HepG2 (cell line): ENCODE data around the gene SUN5. TPM values are rescaled to one million over a fixed set of nuclear protein-coding genes. Genes with fewer than 3 reads are reported as not detected.

Experiments
- DPF2 ChIP-seq: sonication (generic); formaldehyde crosslinking; IDR thresholded peaks from 2 replicates; pipeline ENCODE4 v1.4.0; 2020; ENCODE audit warnings: mild to moderate bottlenecking, low read depth, missing genetic modification reagents, borderline replicate concordance
- FOXP4 ChIP-seq: sonication (generic); formaldehyde crosslinking; IDR thresholded peaks from 2 replicates; pipeline ENCODE4 v1.4.0; 2020; ENCODE audit warnings: missing genetic modification reagents
- GMEB2 ChIP-seq: IDR thresholded peaks from 2 replicates; pipeline ENCODE4 v1.6.1; 2016; ENCODE audit warnings: missing biosample characterization, missing genetic modification reagents, low read depth
- NFATC3 ChIP-seq: sonication (generic); formaldehyde crosslinking; IDR thresholded peaks from 2 replicates; pipeline ENCODE4 v1.5.1; 2020; ENCODE audit warnings: mild to moderate bottlenecking, missing genetic modification reagents
- RERE ChIP-seq: IDR thresholded peaks from 2 replicates; pipeline ENCODE4 v1.6.1; 2016; ENCODE audit warnings: low read depth, missing genetic modification reagents, missing compliant biosample characterization
- SP5 ChIP-seq: IDR thresholded peaks from 2 replicates; pipeline ENCODE4 v1.6.1; 2016; ENCODE audit warnings: low read depth, borderline replicate concordance
- ZBTB20 ChIP-seq: sonication (generic); formaldehyde crosslinking; IDR thresholded peaks from 2 replicates; pipeline ENCODE4 v1.8.1; 2023; ENCODE audit warnings: missing genetic modification reagents, low read depth, mild to moderate bottlenecking, borderline replicate concordance
- ZNF280B ChIP-seq: sonication (generic); formaldehyde crosslinking; IDR thresholded peaks from 2 replicates; pipeline ENCODE4 v1.5.0; 2020; ENCODE audit warnings: missing genetic modification reagents, mild to moderate bottlenecking, borderline replicate concordance
- ZSCAN12 ChIP-seq: sonication (generic); formaldehyde crosslinking; IDR thresholded peaks from 2 replicates; pipeline ENCODE4 v1.9.0; 2021; ENCODE audit warnings: mild to moderate bottlenecking, missing genetic modification reagents
- ZXDC ChIP-seq: sonication (generic); formaldehyde crosslinking; IDR thresholded peaks from 2 replicates; pipeline ENCODE4 v1.5.0; 2020; ENCODE audit warnings: mild to moderate bottlenecking, missing genetic modification reagents
- polyA plus RNA-seq, 8 experiments: library from polyadenylated mRNA; depleted of rRNA in 3 of 8; stranded (reverse) in 7 of 8; unstranded in 1 of 8; fragments of >200 nt; fragmentation: Illumina TruSeq in 4 of 8; extraction: Trizol in 4 of 8; gene quantifications; 2 replicates each; pipeline versions ENCODE4 v1.2.1 to v1.2.3, GENCODE V29; 2011 to 2016; ENCODE audit warnings: low read depth in 4 of 8, missing spikeins in 1 of 8, mixed read lengths in 1 of 8; ENCODE audit not compliant: insufficient read depth in 1 of 8
- total RNA-seq, 5 experiments: library from RNA; depleted of rRNA; stranded (reverse); fragments of >200 nt; fragmentation: Illumina TruSeq; extraction: Trizol; gene quantifications; 2 replicates each; pipeline ENCODE4 v1.2.3, GENCODE V29; 2016; ENCODE audit warnings: low read depth in 1 of 5

The SUN5 gene
- total and polyA plus RNA-seq, 2 of the 13 experiments (the other 11 are each of a cell fraction or from before 2014, with no cell fraction given), result not detected

GRCh38 chr20:33006776-33007375 is 2.6 kb upstream of the SUN5 start (continued):
- TF ChIP-seq ZXDC, result no peak
- TF ChIP-seq ZBTB20, result no peak
- TF ChIP-seq RERE (CRISPR knock-in tag), result no peak
- TF ChIP-seq DPF2, result peak; percentile 42; the same call in 1 of the 2 replicates
- TF ChIP-seq FOXP4 (CRISPR knock-in tag), result no peak
- no peak for TF ChIP-seq ZSCAN12 (CRISPR knock-in tag)
- 0 out of 2 replicates have a peak, but pooled peaks have one; percentile 8 for TF ChIP-seq SP5 (CRISPR knock-in tag)
- 0 out of 2 replicates have a peak, but pooled peaks have one; percentile 90 for TF ChIP-seq NFATC3 (CRISPR knock-in tag)
- TF ChIP-seq GMEB2 (CRISPR knock-in tag), result no peak
- no peak for TF ChIP-seq ZNF280B (CRISPR knock-in tag)
